Testis (tissue), 2 donors: ENCODE results near the gene ZCCHC7.

ENCODE experiments used
- POLR2A ChIP-seq: fragments of 450-650 bp; IDR thresholded peaks from one replicate; pipeline ENCODE4 v1.6.1; 2017; ENCODE audit warnings: antibody characterized with exemption, mild to moderate bottlenecking, moderate library complexity
- TF ChIP-seq, protein P1 (sequence below), 3 experiments: fragments of 450-650 bp in 2 of 3; fragments of 200-600 bp in 1 of 3; sonication (generic) in 1 of 3; IDR thresholded peaks; one replicate each; pipeline ENCODE4 v1.5.1; 2016 to 2019; ENCODE audit warnings: antibody characterized with exemption in 3 of 3, mild to moderate bottlenecking in 2 of 3, moderate library complexity in 1 of 3

DNA sequence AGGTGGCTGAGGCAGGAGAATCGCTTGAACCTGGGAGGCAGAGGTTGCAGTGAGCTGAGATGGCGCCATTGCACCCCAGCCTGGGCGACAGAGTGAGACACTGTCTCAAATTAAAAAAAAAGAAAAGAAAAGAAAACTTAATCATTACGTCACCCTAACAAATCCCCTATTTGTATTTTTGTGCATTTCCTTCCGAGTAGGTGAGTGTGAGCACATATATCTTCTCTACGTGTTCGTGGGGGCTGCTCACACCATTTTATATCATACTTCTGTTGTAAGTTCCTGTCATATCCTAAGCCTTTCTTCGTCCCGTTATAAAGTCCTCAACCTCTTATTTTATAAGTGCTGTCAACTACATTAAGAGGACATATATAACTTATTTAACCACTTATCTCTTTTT lies 260.2 kb downstream of the ZCCHC7 start:
- TF ChIP-seq, protein P1, sequence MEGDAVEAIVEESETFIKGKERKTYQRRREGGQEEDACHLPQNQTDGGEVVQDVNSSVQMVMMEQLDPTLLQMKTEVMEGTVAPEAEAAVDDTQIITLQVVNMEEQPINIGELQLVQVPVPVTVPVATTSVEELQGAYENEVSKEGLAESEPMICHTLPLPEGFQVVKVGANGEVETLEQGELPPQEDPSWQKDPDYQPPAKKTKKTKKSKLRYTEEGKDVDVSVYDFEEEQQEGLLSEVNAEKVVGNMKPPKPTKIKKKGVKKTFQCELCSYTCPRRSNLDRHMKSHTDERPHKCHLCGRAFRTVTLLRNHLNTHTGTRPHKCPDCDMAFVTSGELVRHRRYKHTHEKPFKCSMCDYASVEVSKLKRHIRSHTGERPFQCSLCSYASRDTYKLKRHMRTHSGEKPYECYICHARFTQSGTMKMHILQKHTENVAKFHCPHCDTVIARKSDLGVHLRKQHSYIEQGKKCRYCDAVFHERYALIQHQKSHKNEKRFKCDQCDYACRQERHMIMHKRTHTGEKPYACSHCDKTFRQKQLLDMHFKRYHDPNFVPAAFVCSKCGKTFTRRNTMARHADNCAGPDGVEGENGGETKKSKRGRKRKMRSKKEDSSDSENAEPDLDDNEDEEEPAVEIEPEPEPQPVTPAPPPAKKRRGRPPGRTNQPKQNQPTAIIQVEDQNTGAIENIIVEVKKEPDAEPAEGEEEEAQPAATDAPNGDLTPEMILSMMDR (IDR thresholded peaks at IDR 0.05): no peak
- no peak for TF ChIP-seq POLR2A
